NAMALWA (cell line): Measurements from ENCODE around the gene PPP2R1A.
A peak's percentile ranks its signal among the peaks of the same experiment; 100 is the strongest.

Experiments used
- DNase-seq: peaks from one replicate; pipeline ENCODE4 v3.0.0-alpha.2; 2015; ENCODE audit warnings: low spot score

PPP2R1A gene

GRCh38 chr19:52189735-52190486 lies at the start of gene PPP2R1A:
PPP2R1A (plus strand) TSS chr19:52190052; CDS start chr19:52190097, 45 bp downstream.
- DNase-seq = peak; percentile 100

GRCh38 chr19:52141203-52141602 lies 48.6 kb upstream of the PPP2R1A start:
- DNase-seq = no peak

- DNase-seq = no peak
Measured at GRCh38 chr19:52142001-52142595, 47.8 kb upstream of the PPP2R1A start.

GRCh38 chr19:52148256-52148655 lies 41.6 kb upstream of the PPP2R1A start:
- no peak for DNase-seq

- no peak for DNase-seq
Measured at GRCh38 chr19:52155596-52156359, 34.1 kb upstream of the PPP2R1A start.

- DNase-seq = no peak
Measured at GRCh38 chr19:52170304-52170703, 19.5 kb upstream of the PPP2R1A start.

GRCh38 chr19:52170863-52171320 lies 19.0 kb upstream of the PPP2R1A start:
- no peak for DNase-seq

GRCh38 chr19:52171321-52172169 lies 18.3 kb upstream of the PPP2R1A start, which contains the start of gene ZNF836:
ZNF836 (minus strand) TSS chr19:52171621; CDS start chr19:52168072, 3,549 bp downstream.
- peak; percentile 87 for DNase-seq

- DNase-seq = no peak
Measured at GRCh38 chr19:52172347-52172746, 17.5 kb upstream of the PPP2R1A start.

- no peak for DNase-seq
Measured at GRCh38 chr19:52176574-52176973, 13.3 kb upstream of the PPP2R1A start.

GRCh38 chr19:52187407-52187806 lies 2.4 kb upstream of the PPP2R1A start:
- DNase-seq = no peak

GRCh38 chr19:52188822-52189734 lies 774 bp upstream of the PPP2R1A start:
- DNase-seq = no peak

GRCh38 chr19:52190487-52191293 lies 838 bp downstream of the PPP2R1A start:
- peak; percentile 56 for DNase-seq

- no peak for DNase-seq
Measured at GRCh38 chr19:52191389-52191788, 1.5 kb downstream of the PPP2R1A start.

GRCh38 chr19:52191951-52192350 lies 2.1 kb downstream of the PPP2R1A start:
- peak; percentile 21 for DNase-seq

GRCh38 chr19:52196256-52196967 lies 6.6 kb downstream of the PPP2R1A start:
- no peak for DNase-seq

- DNase-seq = no peak
Measured at GRCh38 chr19:52197964-52198363, 8.1 kb downstream of the PPP2R1A start.

- DNase-seq = no peak
Measured at GRCh38 chr19:52198678-52199077, 8.8 kb downstream of the PPP2R1A start.

GRCh38 chr19:52200044-52200443 lies 10.2 kb downstream of the PPP2R1A start:
- no peak for DNase-seq
